NCI-H146 treated with DMSO at 0.1 percent for 48 hours (cell line): Measurements from ENCODE around the gene RNF222.
"Not testable (repeated sequence)": the region's sequence is repeated elsewhere in the genome, so short reads cannot be mapped to it uniquely, and the experiment has no call there.

ENCODE experiments used
- DNase-seq: peaks from one replicate; lab custom pipeline; 2025; ENCODE audit not compliant: unreplicated experiment; lab: John Stamatoyannopoulos, UW

The RNF222 gene

GRCh38 chr17:8347001-8347400 lies 50.6 kb downstream of the RNF222 start:
- not testable (repeated sequence) for DNase-seq

GRCh38 chr17:8345951-8346665 lies 51.5 kb downstream of the RNF222 start:
- DNase-seq: no peak

- no peak for DNase-seq
Observed at GRCh38 chr17:8345052-8345690, 52.5 kb downstream of the RNF222 start.

- no peak for DNase-seq
Observed at GRCh38 chr17:8341456-8341855, 56.2 kb downstream of the RNF222 start.
